HG02973 (cell line): ENCODE measurements around the gene SLC7A8.

Experiments used
- ATAC-seq: cut with Tn5 transposase; IDR thresholded peaks from one replicate; pipeline ENCODE4 v1.9.1; 2021; ENCODE audit warnings: moderate library complexity; ENCODE audit not compliant: unreplicated experiment

Gene SLC7A8

DNA sequence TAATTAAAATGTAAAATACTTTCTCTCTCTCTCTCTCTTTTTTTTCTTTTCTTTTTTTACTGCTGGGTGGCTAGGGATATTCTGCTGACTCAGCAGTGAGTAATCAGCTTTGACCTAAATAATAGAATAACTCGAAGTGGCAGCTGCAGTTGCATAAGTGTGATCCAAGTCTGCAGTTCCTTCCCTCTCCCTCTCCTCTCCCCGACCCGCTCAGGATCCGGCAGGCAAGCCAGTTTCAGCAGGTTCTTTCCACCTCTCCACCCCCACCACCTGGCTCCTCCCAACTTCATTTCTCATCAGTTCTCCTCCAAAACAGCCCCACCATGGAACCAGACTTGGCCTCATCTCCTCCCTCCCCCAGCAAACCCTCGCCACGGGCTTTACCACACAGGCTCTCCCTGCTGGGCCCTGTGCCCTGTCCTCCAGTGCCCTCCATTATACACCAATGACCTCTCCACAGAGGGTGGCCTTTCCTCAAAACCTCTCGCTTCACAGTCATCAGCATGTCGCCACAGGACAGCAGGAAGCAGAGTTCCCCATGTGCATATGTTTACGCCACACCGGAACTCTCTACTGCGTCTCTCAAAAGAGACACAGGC lies 22.4 kb downstream of the SLC7A8 start:
- ATAC-seq = no peak

DNA sequence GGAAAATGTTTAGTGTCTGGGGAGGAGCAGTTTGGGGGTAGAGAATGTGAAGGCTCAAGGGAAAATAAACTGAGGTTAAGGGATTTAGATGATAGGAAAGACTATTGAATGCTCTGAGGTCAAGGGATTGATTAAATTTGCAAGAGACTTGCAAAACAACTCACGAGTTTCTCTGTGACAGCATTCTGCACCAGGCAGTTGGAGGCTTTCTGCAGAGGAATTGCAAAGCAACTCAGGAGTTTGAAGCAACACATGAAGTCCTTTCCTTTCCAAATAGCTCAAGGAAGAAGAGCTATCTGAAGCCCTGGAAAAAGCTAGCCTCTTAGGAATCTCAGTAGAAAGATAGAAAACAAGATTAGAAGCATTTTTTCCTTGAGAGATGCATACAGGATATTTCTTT lies 23.9 kb downstream of the SLC7A8 start:
- no peak for ATAC-seq

DNA sequence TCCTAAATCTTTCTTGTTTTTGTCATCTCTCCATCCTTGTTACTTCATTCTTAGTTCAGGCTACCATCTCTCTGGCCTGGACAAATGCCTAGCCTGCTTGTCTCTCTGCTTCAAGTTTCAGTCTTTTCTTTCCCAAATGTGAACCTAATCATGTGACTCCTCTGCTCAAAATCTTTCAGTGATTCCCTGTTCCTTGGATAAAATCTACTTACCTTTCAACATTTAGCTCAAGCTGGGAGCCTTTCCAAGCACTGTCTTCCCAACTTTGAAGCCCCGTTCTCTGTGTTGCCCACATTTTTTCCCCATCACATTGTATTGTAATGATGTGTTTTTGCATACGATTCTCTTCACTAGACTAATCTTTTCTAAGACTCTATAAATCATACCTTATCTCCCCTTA lies 24.7 kb downstream of the SLC7A8 start:
- ATAC-seq = no peak

DNA sequence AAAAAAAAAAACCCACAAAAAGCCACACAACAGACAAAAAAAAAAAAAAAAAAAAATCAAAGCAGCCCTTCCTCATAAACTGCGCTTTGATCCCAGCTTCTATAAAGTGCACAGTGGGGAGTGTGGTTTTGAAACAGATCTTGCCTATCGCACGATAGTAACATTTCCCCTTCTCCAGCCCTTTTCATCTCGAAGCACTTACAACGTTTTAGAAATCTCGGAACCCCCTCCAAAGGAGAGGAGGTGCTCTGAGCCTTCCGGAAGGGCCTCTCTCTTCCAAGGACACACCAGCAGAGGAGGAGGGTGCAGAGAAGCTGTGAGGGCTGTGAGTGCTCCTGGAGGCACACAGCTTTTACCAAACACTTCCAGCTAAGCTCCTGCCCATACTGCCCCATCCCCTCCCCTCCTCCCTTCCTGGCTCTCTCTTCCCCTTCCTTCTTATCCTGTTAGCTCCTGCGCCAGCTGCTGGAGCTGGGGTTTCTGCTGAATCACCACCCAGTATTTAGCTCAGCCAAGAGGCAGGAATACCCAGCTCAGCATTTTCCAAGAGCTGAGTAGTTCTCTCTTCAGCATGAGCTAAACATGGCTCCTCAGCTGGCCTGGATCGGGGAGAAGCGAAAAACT lies 28.4 kb downstream of the SLC7A8 start:
- no peak for ATAC-seq

DNA sequence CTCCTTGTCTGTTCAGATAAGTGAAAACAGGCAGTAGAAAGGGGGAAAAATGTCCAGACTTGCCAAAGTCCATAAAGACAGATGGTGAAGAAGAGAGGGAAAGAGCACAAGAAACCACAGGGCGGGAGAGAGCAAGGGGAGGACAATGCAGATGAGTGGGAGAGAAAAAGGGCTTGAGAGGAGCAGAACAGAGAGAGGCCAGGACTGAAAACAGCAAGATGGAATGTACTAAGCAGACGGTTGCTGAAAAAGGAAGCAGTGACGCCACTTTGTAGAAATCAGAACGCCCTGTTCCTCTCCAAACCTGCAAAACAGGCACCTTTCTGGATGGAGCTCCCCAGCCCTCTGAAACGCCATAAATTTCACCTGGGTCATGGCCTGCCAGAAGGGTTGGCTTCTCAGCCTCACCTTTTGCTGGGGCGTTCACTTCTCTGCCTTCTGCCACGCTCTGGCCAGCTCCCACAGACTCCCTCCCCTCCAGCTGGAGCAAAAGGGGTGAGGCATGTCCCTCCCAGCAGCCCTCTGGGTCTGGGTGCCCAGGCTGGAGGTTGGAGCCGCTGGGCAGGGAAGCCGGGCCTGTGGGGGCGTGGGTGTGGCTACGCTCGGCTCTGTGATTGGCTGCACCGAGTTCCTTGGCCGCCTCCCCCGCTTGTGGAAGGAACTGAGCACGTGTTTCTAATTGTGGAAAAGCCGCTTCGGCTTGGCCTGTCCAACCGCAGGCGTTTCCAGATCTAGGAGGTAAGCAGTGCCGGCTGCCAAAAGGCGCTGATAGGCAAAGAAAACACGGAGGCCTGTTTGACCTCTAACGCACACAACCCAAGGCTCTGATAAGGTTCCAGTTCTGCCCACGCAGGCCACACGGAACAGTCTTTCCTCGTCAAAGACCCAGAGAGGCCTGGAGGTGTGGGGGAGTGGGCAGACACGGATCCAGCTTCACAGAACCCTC lies 29.3 kb downstream of the SLC7A8 start:
- no peak for ATAC-seq

DNA sequence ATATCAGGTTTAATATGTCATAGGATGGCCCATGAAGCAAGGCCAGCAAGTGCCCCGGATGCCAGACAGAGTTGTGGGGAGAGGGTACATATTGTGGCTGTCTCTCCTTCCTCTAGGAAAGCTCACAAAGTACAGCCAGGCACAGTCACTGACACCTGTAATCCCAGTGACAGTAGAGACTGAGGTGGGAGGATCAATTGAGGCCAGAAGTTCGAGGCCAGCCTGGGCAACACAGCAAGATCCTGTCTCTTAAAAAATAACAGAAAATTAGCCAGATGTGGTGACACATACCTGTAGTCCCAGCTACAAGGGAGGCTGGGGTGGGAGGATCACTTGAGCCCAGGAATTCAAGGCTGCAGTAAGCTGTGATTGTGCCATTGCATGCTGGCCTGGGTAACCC lies 32.1 kb downstream of the SLC7A8 start:
- ATAC-seq = no peak

DNA sequence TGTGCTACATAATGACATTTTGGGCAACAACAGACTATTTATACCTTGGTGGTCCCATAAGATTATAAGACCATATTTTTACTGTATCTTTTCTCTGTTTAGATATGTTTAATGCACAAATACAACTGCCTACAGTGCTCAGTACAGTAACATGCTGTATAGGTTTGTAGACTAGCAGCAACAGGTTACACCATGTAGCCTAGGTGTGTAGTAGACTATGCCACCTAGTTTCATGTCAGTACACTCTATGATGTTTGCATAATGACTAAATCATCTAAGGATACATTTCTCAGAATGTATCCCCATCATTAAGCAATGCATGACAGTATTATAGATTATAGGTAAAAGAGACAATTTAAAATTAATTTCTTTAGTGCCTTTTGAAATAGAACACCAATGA lies 33.7 kb downstream of the SLC7A8 start:
- no peak for ATAC-seq

DNA sequence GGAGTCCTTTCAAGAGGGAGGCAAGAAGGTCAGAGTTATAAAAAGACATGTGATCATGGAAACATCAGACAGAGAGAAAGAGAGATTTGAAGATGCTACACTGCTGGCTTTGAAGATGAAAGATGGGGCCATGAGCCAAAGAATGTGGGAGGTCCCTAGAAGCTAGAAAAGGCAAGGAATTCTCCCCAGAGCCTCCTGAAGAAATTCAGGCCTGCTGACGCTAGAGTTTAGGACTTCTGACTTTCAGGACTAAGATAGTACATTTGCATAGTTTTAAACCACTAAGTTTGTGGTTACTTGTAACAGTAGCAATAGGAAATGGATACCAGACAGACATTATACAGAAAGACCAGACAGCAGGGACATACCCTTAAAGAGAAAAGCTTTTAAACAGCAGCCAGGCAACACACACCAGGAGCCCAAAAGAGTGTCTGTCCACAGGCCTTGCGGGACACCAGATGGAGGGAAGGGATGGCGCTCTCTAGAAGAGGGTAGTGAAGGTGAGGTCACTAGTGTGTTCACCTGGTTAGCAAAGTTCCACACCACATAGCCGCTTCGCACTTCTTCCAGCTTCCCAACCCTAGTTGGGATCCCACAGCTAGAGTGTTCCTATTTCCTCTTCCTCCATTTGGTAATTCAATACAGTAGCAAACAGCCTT lies 34.7 kb downstream of the SLC7A8 start:
- no peak for ATAC-seq

DNA sequence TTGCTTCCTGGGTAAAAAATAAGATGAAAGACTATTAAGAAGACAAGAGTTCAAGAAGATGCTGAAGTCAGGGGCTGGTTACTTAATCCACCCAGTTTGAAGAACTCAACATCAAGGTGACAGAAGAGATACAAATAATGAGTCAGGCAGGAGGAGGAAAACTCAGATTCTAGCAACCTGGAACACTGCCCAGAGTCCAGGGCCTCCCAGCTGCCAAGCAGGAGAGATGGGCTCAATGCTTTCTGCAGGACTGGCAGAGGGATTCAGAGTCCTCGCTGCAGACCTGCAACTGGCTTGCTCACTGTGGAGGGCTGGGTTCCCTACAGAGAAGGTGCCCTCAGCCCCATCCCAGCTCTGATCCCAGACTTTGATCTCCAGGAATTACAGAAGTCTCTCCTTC lies 35.8 kb downstream of the SLC7A8 start:
- no peak for ATAC-seq

DNA sequence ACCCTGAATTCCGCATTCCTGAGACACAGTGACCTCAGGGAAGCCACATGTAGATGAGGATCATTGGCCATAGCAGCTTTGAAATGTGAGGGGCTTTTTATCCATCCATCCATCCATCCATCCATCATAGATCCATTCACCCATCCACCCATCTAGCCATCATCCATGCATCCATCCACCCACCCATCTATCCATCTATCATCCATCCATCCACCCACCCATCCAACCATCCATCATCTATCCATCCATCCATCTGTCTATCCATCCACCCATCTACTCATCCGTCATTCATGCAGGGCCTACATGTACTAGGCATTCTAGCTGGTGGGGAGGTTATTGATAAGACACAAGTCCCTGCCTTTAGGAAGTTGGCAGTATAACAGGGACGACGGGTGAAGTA lies 36.5 kb downstream of the SLC7A8 start:
- ATAC-seq = no peak

DNA sequence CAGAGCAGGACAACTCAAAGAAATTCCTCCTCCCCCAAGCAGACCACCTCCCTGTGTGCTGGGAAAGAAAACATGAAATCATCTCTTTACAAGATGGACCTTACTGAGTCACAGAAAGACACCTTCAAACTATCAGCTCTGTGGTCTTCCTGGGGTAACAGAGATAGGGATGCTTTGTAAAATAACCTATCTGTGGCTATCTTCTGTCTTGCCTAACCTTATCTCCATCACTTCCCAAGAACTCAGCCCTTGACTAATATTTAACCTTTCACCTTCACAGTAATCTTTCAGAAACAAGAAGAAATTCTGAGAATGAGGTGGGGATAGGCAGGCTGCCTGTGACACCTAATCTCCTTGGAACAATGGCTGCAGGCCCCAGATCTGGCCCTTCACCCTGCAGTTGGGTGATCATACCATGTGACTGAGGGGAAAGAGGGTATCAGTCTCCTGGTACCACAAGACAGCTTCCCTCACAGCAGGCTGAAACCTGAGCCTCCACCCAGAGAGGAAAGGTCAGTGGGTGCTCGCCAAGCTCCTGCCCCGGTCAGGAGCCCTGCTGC lies 37.0 kb downstream of the SLC7A8 start:
- ATAC-seq = no peak

DNA sequence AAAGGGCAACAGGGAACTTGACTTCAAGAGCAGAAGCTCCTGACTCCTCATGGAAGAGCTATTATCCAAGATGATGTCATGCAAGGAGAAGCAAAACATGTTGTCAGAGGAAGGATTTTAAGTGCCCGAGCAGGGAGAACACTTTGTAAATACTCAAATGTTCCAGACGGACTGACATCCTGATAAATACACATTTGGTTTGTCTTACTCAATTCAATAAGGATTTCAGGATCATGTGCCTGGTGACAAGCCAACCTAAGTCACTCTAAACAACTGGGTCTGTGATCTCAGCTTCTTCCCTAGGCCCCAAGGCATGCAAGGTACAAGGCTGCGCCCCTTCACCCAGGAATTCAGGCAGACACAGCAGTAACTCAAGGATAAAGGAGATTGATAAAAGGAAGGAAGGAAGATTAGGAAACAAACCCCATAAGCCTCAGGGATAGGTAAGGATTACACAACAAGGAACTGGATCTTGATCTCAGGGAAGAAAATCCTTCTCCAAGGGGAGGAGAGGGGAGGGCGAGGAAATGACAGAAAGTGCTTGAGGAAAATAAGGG lies 37.6 kb downstream of the SLC7A8 start:
- no peak for ATAC-seq

DNA sequence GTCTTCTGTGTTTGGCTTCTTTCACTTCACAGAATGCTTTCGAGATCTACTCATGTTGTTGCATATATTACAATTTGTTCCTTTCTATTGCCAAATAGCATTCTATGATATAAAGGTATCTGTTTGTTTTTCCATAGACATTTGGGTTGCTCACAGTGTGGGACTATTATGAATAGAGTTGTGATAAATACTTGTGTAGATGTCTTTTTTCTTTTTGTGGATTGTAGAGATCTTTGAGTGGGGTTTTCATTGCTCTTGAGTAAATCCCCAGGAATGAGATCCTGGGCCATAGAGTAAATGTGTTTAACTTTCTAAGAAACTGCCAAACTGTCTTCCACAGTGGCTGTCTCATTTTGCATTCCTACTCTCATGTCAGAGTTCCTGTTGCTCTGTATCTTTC lies 39.5 kb downstream of the SLC7A8 start:
- ATAC-seq = no peak

DNA sequence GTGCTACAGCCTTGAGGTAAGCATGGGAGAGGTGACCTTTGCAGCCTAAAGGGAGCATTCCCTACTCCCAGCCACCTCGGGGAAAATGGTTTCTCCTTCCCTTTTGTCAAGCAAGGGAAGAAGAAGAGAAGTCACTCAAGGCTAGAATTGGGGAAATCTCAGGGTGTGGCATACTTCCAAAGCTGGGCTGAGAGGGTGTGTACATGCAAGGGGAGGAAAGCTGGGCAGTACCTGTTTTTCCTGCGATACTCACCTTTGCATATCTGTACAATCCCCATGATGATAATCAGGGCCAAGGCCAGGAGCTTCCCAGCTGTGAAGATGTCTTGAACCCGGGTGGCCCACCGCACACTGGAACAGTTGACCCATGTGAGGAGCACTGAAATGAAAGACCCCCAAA lies 40.6 kb downstream of the SLC7A8 start:
- no peak for ATAC-seq

DNA sequence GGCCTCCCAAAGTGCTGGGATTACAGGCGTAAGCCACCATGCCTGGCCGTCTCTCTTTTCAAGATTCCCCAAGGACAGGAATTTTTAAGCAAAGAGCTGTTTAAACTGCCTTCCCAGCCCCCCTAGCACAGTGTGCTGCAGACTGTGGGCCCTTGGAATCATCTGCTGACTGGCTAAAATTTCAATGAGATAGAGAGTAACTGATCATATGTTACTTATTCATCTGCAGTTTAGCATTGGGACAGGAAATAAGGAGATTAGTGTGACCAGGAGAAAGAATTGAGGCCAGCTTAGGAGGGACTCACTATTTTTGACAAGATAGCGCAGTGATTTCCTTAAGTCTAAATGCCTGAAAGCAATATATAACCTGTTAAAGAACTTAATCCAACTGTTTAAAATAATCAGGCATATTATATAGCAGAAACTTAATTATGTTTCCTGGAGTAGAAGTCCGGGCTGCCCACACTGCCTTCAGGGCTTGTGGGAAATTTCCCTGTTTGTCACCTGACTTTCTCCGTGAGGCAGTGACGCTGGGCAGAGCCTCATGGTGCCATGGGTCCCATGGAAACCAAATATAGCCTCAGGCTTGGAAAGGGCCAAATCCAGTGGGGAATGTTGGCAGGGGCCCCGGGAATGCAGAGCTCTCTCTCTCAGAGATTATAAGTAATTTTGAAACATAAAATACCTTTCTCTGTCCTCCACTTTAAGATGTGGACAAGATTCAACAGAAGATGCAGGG lies 41.6 kb downstream of the SLC7A8 start:
- no peak for ATAC-seq

DNA sequence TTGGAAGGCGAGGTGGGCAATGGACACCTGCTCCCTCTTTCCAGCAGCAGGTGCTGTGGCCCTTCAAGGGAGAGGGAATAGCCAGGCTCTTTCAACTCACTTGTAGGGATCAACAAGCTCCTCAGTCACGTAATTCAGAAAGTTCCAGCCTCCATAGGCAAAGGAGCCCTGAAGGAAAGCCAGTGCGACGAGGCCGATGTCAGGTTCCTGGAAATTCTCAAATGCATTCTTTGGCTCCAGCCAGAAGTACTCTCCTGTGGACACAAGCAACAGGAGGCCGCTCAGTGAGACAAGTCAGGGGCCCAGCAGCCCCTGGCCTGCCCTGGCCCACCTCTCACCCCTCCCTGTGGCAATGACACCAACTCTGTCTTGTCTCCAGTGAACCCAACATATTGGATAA lies 43.1 kb downstream of the SLC7A8 start:
- ATAC-seq = no peak

DNA sequence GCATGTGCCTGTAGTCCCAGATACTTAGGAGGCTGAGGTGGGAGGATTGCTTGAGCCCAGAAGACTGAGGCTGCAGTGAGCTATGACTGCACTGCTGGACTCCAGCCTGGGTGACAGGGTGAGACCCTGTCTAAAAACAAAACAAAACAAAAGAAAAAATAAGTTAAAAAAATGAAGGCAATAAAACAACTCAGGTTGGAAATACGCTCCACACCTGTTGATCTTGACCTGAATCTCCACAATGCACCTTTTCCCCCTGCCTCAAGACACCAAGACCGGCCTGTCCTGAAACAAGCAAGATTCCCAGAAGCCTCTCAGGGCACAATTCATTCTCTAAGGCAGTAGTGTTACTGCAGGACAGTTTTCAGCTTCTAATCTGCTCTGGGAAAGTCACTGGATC lies 43.6 kb downstream of the SLC7A8 start:
- no peak for ATAC-seq

DNA sequence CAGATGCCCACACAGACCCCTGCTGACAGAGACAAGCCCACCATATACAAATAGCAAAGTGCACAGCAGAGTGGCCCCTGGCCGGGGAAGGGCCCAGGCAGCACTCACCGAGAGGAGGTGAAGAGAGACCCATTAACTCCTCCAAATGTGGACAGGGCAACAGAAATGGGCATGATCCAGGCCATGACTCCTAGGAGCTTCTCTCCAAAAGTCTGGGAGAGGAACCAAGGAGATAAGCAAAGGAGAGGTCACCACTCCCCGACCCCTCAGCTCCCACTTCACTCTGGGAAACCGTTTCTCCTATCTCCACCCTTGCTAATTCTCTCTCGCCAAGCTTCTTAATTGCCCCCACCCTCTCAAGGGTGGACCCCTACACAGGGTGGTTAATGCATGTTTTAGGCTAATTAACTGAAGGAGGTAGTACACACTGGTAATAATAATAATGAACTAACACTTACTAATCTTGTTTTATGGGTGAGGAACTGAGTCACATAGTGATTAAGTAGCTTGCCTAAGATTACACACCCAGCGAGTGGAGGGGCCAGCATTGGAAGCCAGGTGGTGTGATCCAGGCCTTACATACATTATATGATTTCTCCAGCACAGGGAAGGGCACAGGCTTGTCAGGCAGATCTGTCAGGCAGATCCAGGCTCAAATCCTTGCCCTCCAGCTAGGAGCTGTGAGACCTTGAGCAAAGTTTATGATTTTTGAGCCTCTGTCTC lies 45.5 kb downstream of the SLC7A8 start:
- ATAC-seq = no peak

DNA sequence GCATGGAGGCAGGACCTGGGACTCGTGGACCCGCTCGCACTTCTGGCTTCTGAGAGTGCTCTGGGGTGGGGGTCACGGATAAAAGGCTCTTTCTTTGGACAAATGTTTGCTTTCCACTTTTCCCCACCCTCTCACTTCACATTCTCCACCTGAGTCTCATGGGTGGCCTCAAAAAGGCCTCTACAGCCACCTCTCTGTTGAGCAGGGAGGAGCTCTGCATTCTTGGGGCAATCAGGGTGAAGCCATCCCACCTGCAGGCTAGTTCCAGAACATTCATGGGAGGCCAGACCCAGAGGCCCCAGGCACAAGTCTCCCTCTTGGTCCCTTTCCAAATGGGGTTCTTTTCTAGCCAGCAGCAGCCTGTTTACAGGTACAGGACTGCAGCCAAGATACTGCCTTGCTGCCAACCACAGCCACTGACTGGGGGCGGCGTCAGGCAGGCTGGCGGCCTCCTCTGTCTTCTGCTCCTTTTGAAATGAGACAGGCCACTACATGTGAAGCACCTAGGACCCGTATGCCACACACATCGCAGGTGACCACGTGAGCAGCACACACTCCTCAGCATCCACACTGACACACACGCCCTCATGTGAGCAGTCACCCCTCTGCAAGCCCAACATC lies 46.2 kb downstream of the SLC7A8 start:
- ATAC-seq = no peak
